Gastrocnemius medialis (tissue), 4 donors: ENCODE measurements around the gene POLE. TPM values are rescaled to one million over a fixed set of nuclear protein-coding genes. Genes with fewer than 3 reads are reported as not detected.

Experiments
- ATAC-seq, 2 donors: fragments of 150-250 bp; one replicate each; pipeline ENCODE4 v1.9.1; 2016
- DNase-seq, 2 donors: peaks; one replicate each; pipeline ENCODE4 v3.0.0-alpha.2; 2019
- H3K27ac ChIP-seq, 4 donors: fragments of 200-600 bp; sonication (generic); 1 replicate in 1 of 4; 2 replicates in 3 of 4; pipeline ENCODE4 v1.5.1; 2016 to 2018; ENCODE audit warnings: mild to moderate bottlenecking in 2 of 4, moderate library complexity in 1 of 4
- H3K27me3 ChIP-seq, 3 donors: fragments of 200-600 bp; sonication (generic) in 2 of 3; 1 replicate in 1 of 3; 2 replicates in 2 of 3; pipeline versions ENCODE4 v1.5.1 to v1.6.0; 2016 to 2019; ENCODE audit warnings: mild to moderate bottlenecking in 1 of 3, moderate library complexity in 1 of 3
- H3K36me3 ChIP-seq, 2 donors: fragments of 200-600 bp; sonication (generic) in 1 of 2; one replicate each; pipeline ENCODE4 v1.5.1; 2017 to 2018
- H3K4me1 ChIP-seq, 2 donors: fragments of 200-600 bp; sonication (generic) in 1 of 2; one replicate each; pipeline ENCODE4 v1.5.1; 2016 to 2017; ENCODE audit warnings: mild to moderate bottlenecking in 2 of 2
- H3K4me3 ChIP-seq, 4 donors: fragments of 200-600 bp; sonication (generic) in 3 of 4; 1 replicate in 1 of 4; 2 replicates in 3 of 4; pipeline ENCODE4 v1.5.1; 2016 to 2019; ENCODE audit warnings: mild to moderate bottlenecking in 2 of 4
- H3K9me3 ChIP-seq, 3 donors: fragments of 200-600 bp; sonication (generic) in 2 of 3; 1 replicate in 1 of 3; 2 replicates in 2 of 3; pipeline ENCODE4 v1.5.1; 2016 to 2019
- CTCF ChIP-seq, 5 experiments: fragments of 450-650 bp in 3 of 5; fragments of 200-600 bp in 2 of 5; sonication (generic) in 2 of 5; IDR thresholded peaks in 4 of 5; conservative IDR thresholded peaks in 1 of 5; 1 replicate in 4 of 5; 2 replicates in 1 of 5; pipeline ENCODE4 v1.5.1; 2016 to 2019; ENCODE audit warnings: antibody characterized with exemption in 5 of 5, mild to moderate bottlenecking in 3 of 5, moderate library complexity in 3 of 5
- POLR2A ChIP-seq, 2 donors: fragments of 450-650 bp; IDR thresholded peaks; one replicate each; pipeline ENCODE4 v1.6.1; 2017; ENCODE audit warnings: antibody characterized with exemption in 2 of 2, mild to moderate bottlenecking in 2 of 2, moderate library complexity in 2 of 2
- in situ Hi-C, 4 donors: fragments of 200-750 bp; cut with MboI; loops; one replicate each; pipeline versions ENCODE4 v1.15.0 to v1.8.0; 2017; ENCODE audit warnings: low sequenced_read_pairs in 4 of 4
- intact Hi-C: fragments of 100-400 bp; cut with DNase I; formaldehyde crosslinking; loops from one replicate; pipeline ENCODE4 v1.15.1; 2023; ENCODE audit warnings: low total_unique reads
- total RNA-seq, 4 donors: library from RNA; depleted of rRNA; stranded (reverse); fragments of >200 nt; gene quantifications; one replicate each; pipeline versions ENCODE4 v1.1.0 to v1.2.3, GENCODE V29; 2016

Gene POLE
- total RNA-seq, 4 donors from 2014 or later: 7.1 to 18.7 (median 11.1) TPM

GRCh38 chr12:132665149-132665491 is 22.0 kb downstream of the POLE start:
- peaks cover 0 to 91% of the 10 kb centered on the region in 2 donors for H3K36me3 ChIP-seq
- DNase-seq (no peak), ATAC-seq (no peak)
- intact Hi-C loops (no loop called here), in situ Hi-C loops (no loop called here)
- no peak overlapping the region for H3K4me3 ChIP-seq
- H3K27ac ChIP-seq: no peak overlapping the region
- no peaks in the 10 kb centered on the region for H3K4me1 ChIP-seq
- no peaks in the 10 kb centered on the region for H3K27me3 ChIP-seq
- H3K9me3 ChIP-seq: no peaks in the 10 kb centered on the region
- no peak for TF ChIP-seq POLR2A (IDR thresholded peaks at IDR 0.05)
- TF ChIP-seq CTCF (IDR thresholded peaks at IDR 0.05 in 4 of 5, conservative IDR thresholded peaks at IDR 0.05 in 1 of 5): no peak

- no peaks in the 10 kb centered on the region for H3K4me1 ChIP-seq
- in situ Hi-C loops: no loop called here
- peaks cover 0 to 92% of the 10 kb centered on the region in 2 donors for H3K36me3 ChIP-seq
- H3K9me3 ChIP-seq: no peaks in the 10 kb centered on the region
- H3K27me3 ChIP-seq: no peaks in the 10 kb centered on the region
- ATAC-seq: no peak
- no peak overlapping the region for H3K27ac ChIP-seq
- DNase-seq: no peak
- intact Hi-C loops: no loop called here
- no peak overlapping the region for H3K4me3 ChIP-seq
- TF ChIP-seq CTCF (IDR thresholded peaks at IDR 0.05 in 4 of 5, conservative IDR thresholded peaks at IDR 0.05 in 1 of 5) (no peak), POLR2A (IDR thresholded peaks at IDR 0.05) (no peak)
Measured at GRCh38 chr12:132664206-132665148, 22.7 kb downstream of the POLE start.

GRCh38 chr12:132662901-132663755 is 24.0 kb downstream of the POLE start:
- Histone ChIP-seq H3K36me3 (peaks cover 0 to 95% of the 10 kb centered on the region in 2 donors), H3K27me3 (no peaks in the 10 kb centered on the region), H3K27ac (no peak overlapping the region), H3K9me3 (no peaks in the 10 kb centered on the region), H3K4me1 (no peaks in the 10 kb centered on the region), H3K4me3 (no peak overlapping the region)
- in situ Hi-C loops: no loop called here
- intact Hi-C loops: no loop called here
- ATAC-seq: no peak
- no peak for TF ChIP-seq POLR2A (IDR thresholded peaks at IDR 0.05)
- DNase-seq: no peak

- H3K4me3 ChIP-seq: no peak overlapping the region
- in situ Hi-C loops: no loop called here
- no peak for ATAC-seq
Measured at GRCh38 chr12:132661972-132662371, 25.2 kb downstream of the POLE start.

More at GRCh38 chr12:132661972-132662371, 25.2 kb downstream of the POLE start:
- Histone ChIP-seq H3K27me3 (no peaks in the 10 kb centered on the region), H3K9me3 (no peaks in the 10 kb centered on the region), H3K27ac (no peak overlapping the region), H3K36me3 (peaks cover 0 to 95% of the 10 kb centered on the region in 2 donors), H3K4me1 (no peaks in the 10 kb centered on the region)
- intact Hi-C loops: no loop called here
- no peak for TF ChIP-seq POLR2A (IDR thresholded peaks at IDR 0.05)
- TF ChIP-seq CTCF (IDR thresholded peaks at IDR 0.05 in 4 of 5, conservative IDR thresholded peaks at IDR 0.05 in 1 of 5): no peak
- DNase-seq: no peak
